ENCODE data around the gene ETV4.

Gene ETV4

GRCh38 chr17:43531082-43531378, 15.1 kb downstream of the ETV4 start:
- no peaks in the 10 kb centered on the region for H3F3A ChIP-seq (ENCODE audit: insufficient read depth, low read length)
- no peak overlapping the region for H2AFZ ChIP-seq (ENCODE audit: low read length)
- no peaks in the 10 kb centered on the region for H3K9me3 ChIP-seq (ENCODE audit: low read length)
- no peaks in the 10 kb centered on the region for H3K9me2 ChIP-seq (ENCODE audit: low read depth, low read length)
- H3K9ac ChIP-seq (ENCODE audit: low read length), result no peak overlapping the region
- H3K27ac ChIP-seq (ENCODE audit: low read depth, low read length, poor library complexity, severe bottlenecking), result no peak overlapping the region
- H3K4me2 ChIP-seq (ENCODE audit: low read length), result no peak overlapping the region
- TF ChIP-seq, protein P1, sequence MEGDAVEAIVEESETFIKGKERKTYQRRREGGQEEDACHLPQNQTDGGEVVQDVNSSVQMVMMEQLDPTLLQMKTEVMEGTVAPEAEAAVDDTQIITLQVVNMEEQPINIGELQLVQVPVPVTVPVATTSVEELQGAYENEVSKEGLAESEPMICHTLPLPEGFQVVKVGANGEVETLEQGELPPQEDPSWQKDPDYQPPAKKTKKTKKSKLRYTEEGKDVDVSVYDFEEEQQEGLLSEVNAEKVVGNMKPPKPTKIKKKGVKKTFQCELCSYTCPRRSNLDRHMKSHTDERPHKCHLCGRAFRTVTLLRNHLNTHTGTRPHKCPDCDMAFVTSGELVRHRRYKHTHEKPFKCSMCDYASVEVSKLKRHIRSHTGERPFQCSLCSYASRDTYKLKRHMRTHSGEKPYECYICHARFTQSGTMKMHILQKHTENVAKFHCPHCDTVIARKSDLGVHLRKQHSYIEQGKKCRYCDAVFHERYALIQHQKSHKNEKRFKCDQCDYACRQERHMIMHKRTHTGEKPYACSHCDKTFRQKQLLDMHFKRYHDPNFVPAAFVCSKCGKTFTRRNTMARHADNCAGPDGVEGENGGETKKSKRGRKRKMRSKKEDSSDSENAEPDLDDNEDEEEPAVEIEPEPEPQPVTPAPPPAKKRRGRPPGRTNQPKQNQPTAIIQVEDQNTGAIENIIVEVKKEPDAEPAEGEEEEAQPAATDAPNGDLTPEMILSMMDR (IDR thresholded peaks at IDR 0.05; ENCODE audit: low read length), result no peak
- no peak for TF ChIP-seq EZH2 (IDR thresholded peaks at IDR 0.05; ENCODE audit: borderline replicate concordance, low read length)
- H3K36me3 ChIP-seq (ENCODE audit: insufficient read depth, low read length), result peaks cover 9% of the 10 kb centered on the region
- no peaks in the 10 kb centered on the region for H4K20me1 ChIP-seq (ENCODE audit: insufficient read depth, low read length)
- no peaks in the 10 kb centered on the region for H3K79me2 ChIP-seq (ENCODE audit: insufficient read depth, low read length)
- H3K27me3 ChIP-seq (ENCODE audit: insufficient read depth, low read length), result no peaks in the 10 kb centered on the region
- no peaks in the 10 kb centered on the region for H3K4me1 ChIP-seq (ENCODE audit: insufficient read depth, low read length, severe bottlenecking)
- H3K4me3 ChIP-seq (ENCODE audit: low read depth, low read length, poor library complexity, severe bottlenecking), result no peak overlapping the region

- no peaks in the 10 kb centered on the region for H3K9me2 ChIP-seq (ENCODE audit: low read depth, low read length)
- no peaks in the 10 kb centered on the region for H3F3A ChIP-seq (ENCODE audit: insufficient read depth, low read length)
- H3K4me2 ChIP-seq (ENCODE audit: low read length), result no peak overlapping the region
- H3K27ac ChIP-seq (ENCODE audit: low read depth, low read length, poor library complexity, severe bottlenecking), result no peak overlapping the region
- no peak overlapping the region for H3K9ac ChIP-seq (ENCODE audit: low read length)
- H3K79me2 ChIP-seq (ENCODE audit: insufficient read depth, low read length), result no peaks in the 10 kb centered on the region
- no peak for TF ChIP-seq EZH2 (IDR thresholded peaks at IDR 0.05; ENCODE audit: borderline replicate concordance, low read length)
- TF ChIP-seq, protein P1 (IDR thresholded peaks at IDR 0.05; ENCODE audit: low read length), result no peak
- no peaks in the 10 kb centered on the region for H4K20me1 ChIP-seq (ENCODE audit: insufficient read depth, low read length)
- no peaks in the 10 kb centered on the region for H3K4me1 ChIP-seq (ENCODE audit: insufficient read depth, low read length, severe bottlenecking)
- H3K4me3 ChIP-seq (ENCODE audit: low read depth, low read length, poor library complexity, severe bottlenecking), result no peak overlapping the region
- H2AFZ ChIP-seq (ENCODE audit: low read length), result no peak overlapping the region
- no peaks in the 10 kb centered on the region for H3K9me3 ChIP-seq (ENCODE audit: low read length)
- peaks cover 14% of the 10 kb centered on the region for H3K36me3 ChIP-seq (ENCODE audit: insufficient read depth, low read length)
- no peaks in the 10 kb centered on the region for H3K27me3 ChIP-seq (ENCODE audit: insufficient read depth, low read length)
These were observed 15.7 kb downstream of the ETV4 start for GRCh38 chr17:43530288-43531081.

- no peak for TF ChIP-seq EZH2 (IDR thresholded peaks at IDR 0.05; ENCODE audit: borderline replicate concordance, low read length)
- TF ChIP-seq, protein P1 (IDR thresholded peaks at IDR 0.05; ENCODE audit: low read length), result no peak
- Histone ChIP-seq H3K36me3 (ENCODE audit: insufficient read depth, low read length) (peaks cover 20% of the 10 kb centered on the region), H3K27ac (ENCODE audit: low read depth, low read length, poor library complexity, severe bottlenecking) (no peak overlapping the region), H2AFZ (ENCODE audit: low read length) (no peak overlapping the region), H3K9ac (ENCODE audit: low read length) (no peak overlapping the region), H3K4me2 (ENCODE audit: low read length) (no peak overlapping the region), H3K9me3 (ENCODE audit: low read length) (no peaks in the 10 kb centered on the region), H3K4me3 (ENCODE audit: low read depth, low read length, poor library complexity, severe bottlenecking) (no peak overlapping the region), H3K4me1 (ENCODE audit: insufficient read depth, low read length, severe bottlenecking) (no peaks in the 10 kb centered on the region), H3K79me2 (ENCODE audit: insufficient read depth, low read length) (no peaks in the 10 kb centered on the region), H4K20me1 (ENCODE audit: insufficient read depth, low read length) (no peaks in the 10 kb centered on the region), H3F3A (ENCODE audit: insufficient read depth, low read length) (no peaks in the 10 kb centered on the region), H3K27me3 (ENCODE audit: insufficient read depth, low read length) (no peaks in the 10 kb centered on the region), H3K9me2 (ENCODE audit: low read depth, low read length) (no peaks in the 10 kb centered on the region)
These were observed 16.2 kb downstream of the ETV4 start for GRCh38 chr17:43529947-43530287.

Data from OCI-LY1 (cell line).